ENCODE data around the gene MRPL49.

- TF ChIP-seq CTCF (IDR thresholded peaks at IDR 0.05) (no peak), NR3C1 (CRISPR knock-in tag; conservative IDR thresholded peaks at IDR 0.05; ENCODE audit: low read depth) (no peak), ESRRA (CRISPR knock-in tag; IDR thresholded peaks at IDR 0.05; ENCODE audit: borderline replicate concordance) (no peak), ZSCAN18 (CRISPR knock-in tag; IDR thresholded peaks at IDR 0.05) (no peak), ATF2 (CRISPR knock-in tag; IDR thresholded peaks at IDR 0.05; ENCODE audit: borderline replicate concordance, low read depth) (no peak), ZNF263 (CRISPR knock-in tag; IDR thresholded peaks at IDR 0.05; ENCODE audit: low read depth) (no peak), ZNF121 (CRISPR knock-in tag; IDR thresholded peaks at IDR 0.05) (no peak), CBFB (CRISPR knock-in tag; IDR thresholded peaks at IDR 0.05; ENCODE audit: low read depth) (no peak)
These were observed 6.6 kb upstream of the MRPL49 start for GRCh38 chr11:65115361-65116082.

All from WTC11 (cell line).